ENCODE measurements around the gene PAPOLA. TPM values are rescaled to one million over a fixed set of nuclear protein-coding genes. Genes with fewer than 3 reads are reported as not detected.

The PAPOLA gene
- total and polyA plus RNA-seq, 9 of the 15 experiments (the other 6 are each of a cell fraction or from before 2014, with no cell fraction given): 51.1 to 199 (median 95.8) TPM

DNA sequence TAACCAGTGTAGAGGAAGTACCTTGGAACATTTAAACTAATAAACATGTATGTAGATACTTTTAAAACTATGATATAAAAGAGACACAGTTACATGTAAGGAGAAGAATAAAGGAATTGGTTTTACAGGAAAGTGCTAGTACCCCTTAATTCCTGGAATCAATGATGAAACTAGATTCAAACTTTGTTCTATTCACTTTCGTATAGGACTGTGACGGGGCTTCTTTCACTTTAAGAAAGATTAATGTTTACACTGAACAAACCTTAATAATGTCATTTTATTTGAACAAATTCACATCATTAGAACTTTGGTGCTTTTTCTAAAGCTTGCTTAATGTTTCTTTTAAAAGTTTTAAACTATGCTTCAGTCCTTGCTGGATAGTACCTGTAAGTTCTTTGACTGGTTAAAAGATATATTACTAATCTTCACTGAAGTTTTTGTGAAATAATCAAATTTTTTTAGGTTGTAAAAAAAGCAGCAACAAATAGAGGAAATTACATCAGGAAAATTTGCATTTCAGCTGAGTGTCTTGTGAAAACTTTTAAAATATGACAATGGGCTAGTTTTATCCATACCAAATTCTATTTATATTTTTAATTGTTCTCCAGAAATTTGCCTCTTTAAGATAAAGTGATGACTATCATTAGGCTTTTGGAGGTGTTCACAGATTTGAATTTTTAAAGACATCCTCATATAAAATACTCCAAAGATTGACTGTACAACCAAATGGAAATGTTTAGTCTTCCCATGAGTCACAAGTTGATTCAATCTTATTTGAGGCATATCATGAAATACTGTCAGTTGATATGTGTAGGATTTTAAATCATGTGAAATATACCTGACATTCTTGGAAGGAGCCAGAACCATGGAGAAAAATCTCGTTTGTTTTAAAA is 36.2 kb downstream of the PAPOLA start:
- Histone ChIP-seq H3K4me2 (ENCODE audit: insufficient read depth, low read length) (no peak overlapping the region), H3K4me3 (no peak overlapping the region), H3K9me1 (ENCODE audit: control insufficient read depth, insufficient read depth, low read length) (no peaks in the 10 kb centered on the region), H3K36me3 (ENCODE audit: control insufficient read depth, insufficient read depth, low read length) (peaks cover 36% of the 10 kb centered on the region; the same call in 2 of the 3 replicates), H3K4me1 (replicated peaks in 1 of 2; ENCODE audit: control insufficient read depth in 2 of 2, insufficient read depth in 2 of 2, low read length in 2 of 2) (no peaks in the 10 kb centered on the region), H2AFZ (ENCODE audit: low read depth, low read length) (no peak overlapping the region), H3K79me2 (ENCODE audit: control insufficient read depth, insufficient read depth, low read length) (no peaks in the 10 kb centered on the region), H3K9me3 (replicated peaks; ENCODE audit: control insufficient read depth, insufficient read depth, low read depth, low read length) (no peaks in the 10 kb centered on the region), H3K9ac (ENCODE audit: insufficient read depth in 1 of 2, low read depth in 2 of 2, low read length in 2 of 2) (no peak overlapping the region), H3K27me3 (ENCODE audit: control insufficient read depth in 2 of 2, insufficient read depth in 2 of 2, low read length in 2 of 2) (no peaks in the 10 kb centered on the region), H3K27ac (ENCODE audit: extremely low read depth, low read depth, low read length) (no peak overlapping the region), H4K20me1 (replicated peaks; ENCODE audit: control insufficient read depth, insufficient read depth, low read length) (no peaks in the 10 kb centered on the region)
- ATAC-seq (no peak), FAIRE-seq (no peak), DNase-seq (ENCODE audit: extremely low read depth in 1 of 4, low spot score in 3 of 4) (no peak)
- no peak for TF ChIP-seq JUNB (CRISPR knock-in tag; conservative IDR thresholded peaks at IDR 0.05)
- no peak for TF ChIP-seq MEF2A (IDR thresholded peaks at IDR 0.05; ENCODE audit: control insufficient read depth, low read depth, low read length)
- TF ChIP-seq NBN (IDR thresholded peaks at IDR 0.05; ENCODE audit: low read depth): no peak
- TF ChIP-seq, protein P1, sequence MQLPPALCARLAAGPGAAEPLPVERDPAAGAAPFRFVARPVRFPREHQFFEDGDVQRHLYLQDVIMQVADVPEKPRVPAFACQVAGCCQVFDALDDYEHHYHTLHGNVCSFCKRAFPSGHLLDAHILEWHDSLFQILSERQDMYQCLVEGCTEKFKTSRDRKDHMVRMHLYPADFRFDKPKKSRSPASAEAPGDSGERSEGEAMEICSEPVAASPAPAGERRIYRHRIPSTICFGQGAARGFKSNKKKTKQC (CRISPR knock-in tag; IDR thresholded peaks at IDR 0.05): no peak
- TF ChIP-seq MTA2 (IDR thresholded peaks at IDR 0.05; ENCODE audit: low read depth): no peak
- TF ChIP-seq PPARD (CRISPR knock-in tag; IDR thresholded peaks at IDR 0.05): no peak
- TF ChIP-seq ZNF175 (CRISPR knock-in tag; IDR thresholded peaks at IDR 0.05; ENCODE audit: low read depth): no peak
- no peak for TF ChIP-seq ZNF124 (CRISPR knock-in tag; IDR thresholded peaks at IDR 0.05)
- no peak for TF ChIP-seq FOS (IDR thresholded peaks at IDR 0.05; ENCODE audit: extremely low read depth, insufficient read length)
- TF ChIP-seq TRIM28 (IDR thresholded peaks at IDR 0.05): no peak
- TF ChIP-seq SRSF7 (optimal IDR thresholded peaks at IDR 0.05; ENCODE audit: low read depth, low read length): no peak
- no peak for TF ChIP-seq U2AF1 (optimal IDR thresholded peaks at IDR 0.05; ENCODE audit: low read depth, low read length)
- TF ChIP-seq KLF1 (tag; IDR thresholded peaks at IDR 0.05): no peak
- no peak for TF ChIP-seq ZNF253 (CRISPR knock-in tag; conservative IDR thresholded peaks at IDR 0.05)
- TF ChIP-seq TCF3 (CRISPR knock-in tag; IDR thresholded peaks at IDR 0.05): no peak
- TF ChIP-seq DACH1 (IDR thresholded peaks at IDR 0.05; ENCODE audit: partially characterized antibody): no peak
- TF ChIP-seq MCM5 (IDR thresholded peaks at IDR 0.05; ENCODE audit: low read depth): no peak
- TF ChIP-seq, protein P2, sequence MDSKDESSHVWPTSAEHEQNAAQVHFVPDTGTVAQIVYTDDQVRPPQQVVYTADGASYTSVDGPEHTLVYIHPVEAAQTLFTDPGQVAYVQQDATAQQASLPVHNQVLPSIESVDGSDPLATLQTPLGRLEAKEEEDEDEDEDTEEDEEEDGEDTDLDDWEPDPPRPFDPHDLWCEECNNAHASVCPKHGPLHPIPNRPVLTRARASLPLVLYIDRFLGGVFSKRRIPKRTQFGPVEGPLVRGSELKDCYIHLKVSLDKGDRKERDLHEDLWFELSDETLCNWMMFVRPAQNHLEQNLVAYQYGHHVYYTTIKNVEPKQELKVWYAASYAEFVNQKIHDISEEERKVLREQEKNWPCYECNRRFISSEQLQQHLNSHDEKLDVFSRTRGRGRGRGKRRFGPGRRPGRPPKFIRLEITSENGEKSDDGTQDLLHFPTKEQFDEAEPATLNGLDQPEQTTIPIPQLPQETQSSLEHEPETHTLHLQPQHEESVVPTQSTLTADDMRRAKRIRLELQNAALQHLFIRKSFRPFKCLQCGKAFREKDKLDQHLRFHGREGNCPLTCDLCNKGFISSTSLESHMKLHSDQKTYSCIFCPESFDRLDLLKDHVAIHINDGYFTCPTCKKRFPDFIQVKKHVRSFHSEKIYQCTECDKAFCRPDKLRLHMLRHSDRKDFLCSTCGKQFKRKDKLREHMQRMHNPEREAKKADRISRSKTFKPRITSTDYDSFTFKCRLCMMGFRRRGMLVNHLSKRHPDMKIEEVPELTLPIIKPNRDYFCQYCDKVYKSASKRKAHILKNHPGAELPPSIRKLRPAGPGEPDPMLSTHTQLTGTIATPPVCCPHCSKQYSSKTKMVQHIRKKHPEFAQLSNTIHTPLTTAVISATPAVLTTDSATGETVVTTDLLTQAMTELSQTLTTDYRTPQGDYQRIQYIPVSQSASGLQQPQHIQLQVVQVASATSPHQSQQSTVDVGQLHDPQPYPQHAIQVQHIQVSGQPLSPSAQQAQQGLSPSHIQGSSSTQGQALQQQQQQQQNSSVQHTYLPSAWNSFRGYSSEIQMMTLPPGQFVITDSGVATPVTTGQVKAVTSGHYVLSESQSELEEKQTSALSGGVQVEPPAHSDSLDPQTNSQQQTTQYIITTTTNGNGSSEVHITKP (IDR thresholded peaks at IDR 0.05; ENCODE audit: partially characterized antibody): no peak
- WGBS (ENCODE audit: insufficient coverage, low coverage, missing lambda C conversion rate): 62% methylated on average over 3 of the region's 3 CpGs
- intact Hi-C loops (cut with micrococcal nuclease): no loop called here
- no TSS peak for BruUV-seq (replicated peaks)
- in situ Hi-C loops (cut with MboI): no loop called here
- ChIA-PET CTCF (ENCODE audit: low intra/inter-chr PET ratio) (no interaction called here), POLR2A (no interaction called here)

All from K562 (cell line).